H9 (cell line): ENCODE results near the gene MICALL2. TPM values are rescaled to one million over a fixed set of nuclear protein-coding genes. Genes with fewer than 3 reads are reported as not detected.

Source experiments
- DNase-seq: peaks from one replicate; pipeline ENCODE4 v3.0.0-alpha.2; 2017
- H2AFZ ChIP-seq: one replicate; pipeline ENCODE4 v1.6.1; 2013; ENCODE audit warnings: mild to moderate bottlenecking, low read length, control low read depth, moderate library complexity
- H2AK5ac ChIP-seq: 2 replicates; pipeline ENCODE4 v1.6.1; 2013; ENCODE audit warnings: low read length, control low read depth, mixed read lengths; ENCODE audit not compliant: insufficient read length
- H2BK120ac ChIP-seq: one replicate; pipeline ENCODE4 v1.6.1; 2013; ENCODE audit warnings: low read depth, mild to moderate bottlenecking, low read length, control low read depth, inconsistent platforms; ENCODE audit not compliant: poor library complexity, severe bottlenecking
- H2BK12ac ChIP-seq: 2 replicates; pipeline ENCODE4 v1.6.1; 2013; ENCODE audit warnings: low read length, control low read depth, mixed read lengths, low read depth; ENCODE audit not compliant: insufficient read length
- H2BK15ac ChIP-seq: 2 replicates; pipeline ENCODE4 v1.6.1; 2013; ENCODE audit warnings: low read depth, low read length, control low read depth
- H2BK20ac ChIP-seq: one replicate; pipeline ENCODE4 v1.6.1; 2013; ENCODE audit warnings: low read depth, mild to moderate bottlenecking, low read length, control low read depth, inconsistent platforms; ENCODE audit not compliant: poor library complexity, severe bottlenecking
- H2BK5ac ChIP-seq: 2 replicates; pipeline ENCODE4 v1.6.1; 2013; ENCODE audit warnings: low read length, control low read depth, mixed read lengths; ENCODE audit not compliant: insufficient read length
- H3K14ac ChIP-seq: 2 replicates; pipeline ENCODE4 v1.6.1; 2013; ENCODE audit warnings: low read length, control low read depth; ENCODE audit not compliant: insufficient read depth
- H3K18ac ChIP-seq: 2 replicates; pipeline ENCODE4 v1.6.1; 2013; ENCODE audit warnings: low read depth, mild to moderate bottlenecking, mixed read lengths, low read length, control low read depth; ENCODE audit not compliant: insufficient read length
- H3K23ac ChIP-seq: 2 replicates; pipeline ENCODE4 v1.6.1; 2013; ENCODE audit warnings: low read length, control low read depth, mixed read lengths, low read depth; ENCODE audit not compliant: insufficient read length
- H3K23me2 ChIP-seq: 2 replicates; pipeline ENCODE4 v1.6.1; 2013; ENCODE audit warnings: low read depth, mild to moderate bottlenecking, mixed read lengths, low read length, control low read depth; ENCODE audit not compliant: insufficient read length, poor library complexity, severe bottlenecking
- H3K27ac ChIP-seq: 2 replicates; pipeline ENCODE4 v1.5.1; 2013; ENCODE audit warnings: low read length, control low read depth, mixed read lengths, low read depth; ENCODE audit not compliant: insufficient read length
- H3K27me3 ChIP-seq: 2 replicates; pipeline ENCODE4 v1.6.1; 2013; ENCODE audit warnings: low read length, control low read depth, inconsistent platforms; ENCODE audit not compliant: insufficient read depth
- H3K4ac ChIP-seq: 2 replicates; pipeline ENCODE4 v1.6.1; 2013; ENCODE audit warnings: low read depth, mild to moderate bottlenecking, control low read depth, inconsistent platforms, low read length, moderate library complexity
- H3K4me1 ChIP-seq: 2 replicates; pipeline ENCODE4 v1.6.1; 2013; ENCODE audit warnings: low read length, control low read depth, inconsistent platforms; ENCODE audit not compliant: insufficient read depth
- H3K4me2 ChIP-seq: 2 replicates; pipeline ENCODE4 v1.6.1; 2013; ENCODE audit warnings: low read length, control low read depth, mixed read lengths; ENCODE audit not compliant: insufficient read length, insufficient read depth
- H3K56ac ChIP-seq: 2 replicates; pipeline ENCODE4 v1.6.1; 2013; ENCODE audit warnings: low read depth, mild to moderate bottlenecking, mixed read lengths, low read length, control low read depth; ENCODE audit not compliant: insufficient read length
- H3K79me1 ChIP-seq: 2 replicates; pipeline ENCODE4 v1.6.1; 2013; ENCODE audit warnings: low read depth, mild to moderate bottlenecking, moderate library complexity, low read length, control low read depth, inconsistent platforms; ENCODE audit not compliant: insufficient read depth, poor library complexity, severe bottlenecking
- H3K79me2 ChIP-seq: 2 replicates; pipeline ENCODE4 v1.6.1; 2013; ENCODE audit warnings: low read length, control low read depth, inconsistent platforms; ENCODE audit not compliant: insufficient read depth
- H3K9ac ChIP-seq: 2 replicates; pipeline ENCODE4 v1.6.1; 2013; ENCODE audit warnings: low read length, control low read depth, mixed read lengths; ENCODE audit not compliant: insufficient read length; ENCODE audit errors: extremely low read depth
- H3K9me3 ChIP-seq: one replicate; pipeline ENCODE4 v1.6.1; 2013; ENCODE audit warnings: low read depth, low read length, inconsistent platforms; ENCODE audit not compliant: control insufficient read depth
- H3T11ph ChIP-seq: one replicate; pipeline ENCODE4 v1.6.1; 2013; ENCODE audit warnings: mild to moderate bottlenecking, low read length, control low read depth, inconsistent platforms
- H4K20me1 ChIP-seq: one replicate; pipeline ENCODE4 v1.6.1; 2013; ENCODE audit not compliant: control insufficient read depth, insufficient read length, insufficient read depth
- H4K5ac ChIP-seq: 2 replicates; pipeline ENCODE4 v1.6.1; 2013; ENCODE audit warnings: low read depth, mild to moderate bottlenecking, mixed read lengths, low read length, control low read depth; ENCODE audit not compliant: insufficient read length
- H4K8ac ChIP-seq: replicated peaks from 2 replicates; pipeline ENCODE4 v1.6.1; 2013; ENCODE audit warnings: low read length, control low read depth, mixed read lengths, low read depth; ENCODE audit not compliant: insufficient read length
- H4K91ac ChIP-seq: 2 replicates; pipeline ENCODE4 v1.6.1; 2013; ENCODE audit warnings: low read depth, mild to moderate bottlenecking, moderate library complexity, mixed read lengths, low read length, control low read depth; ENCODE audit not compliant: insufficient read length
- H3K27ac Mint-ChIP-seq, 3 experiments: 2 replicates in 2 of 3; 3 replicates in 1 of 3; pipeline ENCODE4 v1.8.0; 2020 to 2021; ENCODE audit warnings: mixed read lengths in 3 of 3, mild to moderate bottlenecking in 1 of 3, moderate library complexity in 1 of 3
- H3K27me3 Mint-ChIP-seq: 2 replicates; pipeline ENCODE4 v1.8.0; 2021; ENCODE audit warnings: low read depth, mild to moderate bottlenecking, moderate library complexity, mixed read lengths
- H3K36me3 Mint-ChIP-seq, 3 experiments: 2 replicates in 2 of 3; 3 replicates in 1 of 3; pipeline ENCODE4 v1.8.0; 2020 to 2021; ENCODE audit warnings: low read depth in 3 of 3, mixed read lengths in 3 of 3; ENCODE audit not compliant: insufficient read depth in 1 of 3
- H3K4me1 Mint-ChIP-seq, 2 experiments: 2 replicates each; pipeline ENCODE4 v1.8.0; 2020; ENCODE audit warnings: mixed read lengths in 2 of 2
- H3K4me3 Mint-ChIP-seq, 2 experiments: 2 replicates in 1 of 2; 3 replicates in 1 of 2; pipeline ENCODE4 v1.8.0; 2020 to 2021; ENCODE audit warnings: mild to moderate bottlenecking in 2 of 2, mixed read lengths in 2 of 2, moderate library complexity in 1 of 2
- H3K9me3 Mint-ChIP-seq, 2 experiments: 2 replicates in 1 of 2; 3 replicates in 1 of 2; pipeline ENCODE4 v1.8.0; 2020; ENCODE audit warnings: mild to moderate bottlenecking in 2 of 2, mixed read lengths in 2 of 2, moderate library complexity in 1 of 2
- WGBS: extraction: QIAGEN DNeasy Blood & Tissue Kit; methylation state at CpG from one replicate; pipeline ENCODE4 v1.1.7; 2013; ENCODE audit warnings: missing lambda C conversion rate, low lambda C conversion rate, mixed read lengths; ENCODE audit not compliant: insufficient read length; ENCODE audit errors: extremely low coverage; 5-methylcytosine and 5-hydroxymethylcytosine counted together
- total RNA-seq: library from RNA; stranded (reverse); gene quantifications from 2 replicates; pipeline ENCODE4 v1.2.1, GENCODE V29; 2021
- TF ChIP-seq, protein P1 (sequence below): fragments of 200-600 bp; sonication (generic); conservative IDR thresholded peaks from 3 replicates; pipeline ENCODE4 v1.8.0; 2021; ENCODE audit warnings: antibody characterized with exemption, mild to moderate bottlenecking

MICALL2 gene
- total RNA-seq, 1 experiment from 2014 or later = 7.1 TPM

DNA sequence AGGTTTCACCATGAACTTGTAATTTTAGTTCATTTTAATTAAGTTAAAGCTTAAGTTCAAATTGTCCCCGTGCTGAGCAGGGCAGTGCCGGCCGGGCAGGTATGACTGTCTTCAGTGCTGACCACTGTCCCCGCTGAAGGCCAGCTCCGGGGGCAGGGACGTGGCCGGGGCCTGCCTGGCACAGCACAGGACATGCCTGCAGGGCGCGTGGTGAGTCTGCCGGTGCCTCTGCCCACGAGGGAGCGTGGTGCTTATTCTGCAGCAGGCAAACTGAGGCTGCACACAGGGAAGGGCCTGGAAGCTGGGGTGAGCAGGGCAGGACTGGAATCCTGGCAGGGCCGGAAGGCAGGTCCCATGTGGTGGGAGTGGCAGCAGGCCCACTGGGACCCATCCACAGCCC lies 9.8 kb downstream of the MICALL2 start:
- H3K23ac ChIP-seq = no peak overlapping the region
- no peaks in the 10 kb centered on the region for H3K23me2 ChIP-seq
- no peak overlapping the region for H4K5ac ChIP-seq
- H3K4me1 Mint-ChIP-seq = peaks cover 0 to 5% of the 10 kb centered on the region in 2 experiments; a peak in 1 of 4 replicates
- no peak overlapping the region for H3K14ac ChIP-seq
- H3K27me3 ChIP-seq = no peaks in the 10 kb centered on the region
- no peak overlapping the region for H3K27ac ChIP-seq
- DNase-seq = no peak
- no peaks in the 10 kb centered on the region for H3K79me1 ChIP-seq
- H3T11ph ChIP-seq = no peak overlapping the region
- H2BK15ac ChIP-seq = no peak overlapping the region
- H2AK5ac ChIP-seq = no peak overlapping the region
- no peak overlapping the region for H3K27ac Mint-ChIP-seq
- no peak overlapping the region for H4K8ac ChIP-seq
- no peak overlapping the region for H2BK5ac ChIP-seq
- H4K91ac ChIP-seq = no peak overlapping the region
- TF ChIP-seq, protein P1, sequence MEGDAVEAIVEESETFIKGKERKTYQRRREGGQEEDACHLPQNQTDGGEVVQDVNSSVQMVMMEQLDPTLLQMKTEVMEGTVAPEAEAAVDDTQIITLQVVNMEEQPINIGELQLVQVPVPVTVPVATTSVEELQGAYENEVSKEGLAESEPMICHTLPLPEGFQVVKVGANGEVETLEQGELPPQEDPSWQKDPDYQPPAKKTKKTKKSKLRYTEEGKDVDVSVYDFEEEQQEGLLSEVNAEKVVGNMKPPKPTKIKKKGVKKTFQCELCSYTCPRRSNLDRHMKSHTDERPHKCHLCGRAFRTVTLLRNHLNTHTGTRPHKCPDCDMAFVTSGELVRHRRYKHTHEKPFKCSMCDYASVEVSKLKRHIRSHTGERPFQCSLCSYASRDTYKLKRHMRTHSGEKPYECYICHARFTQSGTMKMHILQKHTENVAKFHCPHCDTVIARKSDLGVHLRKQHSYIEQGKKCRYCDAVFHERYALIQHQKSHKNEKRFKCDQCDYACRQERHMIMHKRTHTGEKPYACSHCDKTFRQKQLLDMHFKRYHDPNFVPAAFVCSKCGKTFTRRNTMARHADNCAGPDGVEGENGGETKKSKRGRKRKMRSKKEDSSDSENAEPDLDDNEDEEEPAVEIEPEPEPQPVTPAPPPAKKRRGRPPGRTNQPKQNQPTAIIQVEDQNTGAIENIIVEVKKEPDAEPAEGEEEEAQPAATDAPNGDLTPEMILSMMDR = no peak
- no CpG with 5 or more reads among the region's 13 CpGs for WGBS
- H2BK20ac ChIP-seq = no peak overlapping the region
- no peaks in the 10 kb centered on the region for H3K27me3 Mint-ChIP-seq
- no peaks in the 10 kb centered on the region for H3K36me3 Mint-ChIP-seq
- H2AFZ ChIP-seq = no peak overlapping the region
- H3K9me3 ChIP-seq = no peaks in the 10 kb centered on the region
- H3K4ac ChIP-seq = no peak overlapping the region
- H2BK120ac ChIP-seq = no peak overlapping the region
- H3K56ac ChIP-seq = no peak overlapping the region
- no peak overlapping the region for H3K4me3 Mint-ChIP-seq
- peaks cover 2% of the 10 kb centered on the region for H4K20me1 ChIP-seq
- H3K18ac ChIP-seq = no peak overlapping the region
- no peaks in the 10 kb centered on the region for H3K79me2 ChIP-seq
- H3K4me2 ChIP-seq = no peak overlapping the region
- H2BK12ac ChIP-seq = no peak overlapping the region
- H3K9me3 Mint-ChIP-seq = no peaks in the 10 kb centered on the region; a peak in 1 of 5 replicates
- no peaks in the 10 kb centered on the region for H3K4me1 ChIP-seq
- H3K9ac ChIP-seq = no peak overlapping the region
